ENCODE measurements around the gene C17orf107. TPM values are rescaled to one million over a fixed set of nuclear protein-coding genes. Genes with fewer than 3 reads are reported as not detected.

C17orf107 gene
- polyA plus RNA-seq, 1 donor from 2014 or later: 0.45 TPM

- Histone ChIP-seq H4K20me1 (ENCODE audit: insufficient read depth) (no peaks in the 10 kb centered on the region), H3K79me2 (replicated peaks; ENCODE audit: insufficient read depth, low read length) (peaks cover 5% of the 10 kb centered on the region), H3K4me3 (ENCODE audit: low read length) (peak overlapping the region; percentile 99), H3K9me3 (ENCODE audit: low read length) (no peaks in the 10 kb centered on the region), H3K36me3 (ENCODE audit: insufficient read depth, low read length) (no peaks in the 10 kb centered on the region), H3K9ac (ENCODE audit: low read length) (peak overlapping the region; percentile 87), H3K4me2 (ENCODE audit: low read length) (peak overlapping the region; percentile 70), H3K9me2 (ENCODE audit: insufficient read depth, low read length) (no peaks in the 10 kb centered on the region), H3K27ac (ENCODE audit: low read length) (no peak overlapping the region), H3F3A (ENCODE audit: insufficient read depth, low read length, poor library complexity, severe bottlenecking) (no peaks in the 10 kb centered on the region), H3K27me3 (ENCODE audit: insufficient read depth, low read depth, low read length) (peaks cover 3% of the 10 kb centered on the region), H2AFZ (ENCODE audit: low read depth, low read length) (peak overlapping the region; percentile 60)
- TF ChIP-seq POLR2AphosphoS5 (IDR thresholded peaks at IDR 0.05): no peak
Observed at GRCh38 chr17:4949321-4950074, 50.2 kb downstream of the C17orf107 start.

- H3K27me3 ChIP-seq (ENCODE audit: insufficient read depth, low read depth, low read length): peaks cover 3% of the 10 kb centered on the region
- no peak overlapping the region for H3K9ac ChIP-seq (ENCODE audit: low read length)
- H3K36me3 ChIP-seq (ENCODE audit: insufficient read depth, low read length): no peaks in the 10 kb centered on the region
- H3K27ac ChIP-seq (ENCODE audit: low read length): no peak overlapping the region
- TF ChIP-seq RAD21 (conservative IDR thresholded peaks at IDR 0.05) (no peak), POLR2AphosphoS5 (IDR thresholded peaks at IDR 0.05) (no peak), EZH2 (IDR thresholded peaks at IDR 0.05; ENCODE audit: borderline replicate concordance, insufficient read depth, low read length, poor library complexity, severe bottlenecking) (no peak), CTCF (IDR thresholded peaks at IDR 0.05; ENCODE audit: poor library complexity, severe bottlenecking) (no peak), EP300 (conservative IDR thresholded peaks at IDR 0.05; ENCODE audit: poor library complexity, severe bottlenecking) (no peak), TAF1 (IDR thresholded peaks at IDR 0.05; ENCODE audit: low read depth) (no peak), REST (IDR thresholded peaks at IDR 0.05; ENCODE audit: borderline replicate concordance) (no peak), SMC3 (conservative IDR thresholded peaks at IDR 0.05; ENCODE audit: poor library complexity) (no peak), MXI1 (conservative IDR thresholded peaks at IDR 0.05; ENCODE audit: poor library complexity, severe bottlenecking) (no peak)
- no peaks in the 10 kb centered on the region for H3K9me2 ChIP-seq (ENCODE audit: insufficient read depth, low read length)
- H3K79me2 ChIP-seq (replicated peaks; ENCODE audit: insufficient read depth, low read length): peaks cover 4% of the 10 kb centered on the region
- no peaks in the 10 kb centered on the region for H3F3A ChIP-seq (ENCODE audit: insufficient read depth, low read length, poor library complexity, severe bottlenecking)
- no peak overlapping the region for H2AFZ ChIP-seq (ENCODE audit: low read depth, low read length)
- H3K9me3 ChIP-seq (ENCODE audit: low read length): no peaks in the 10 kb centered on the region
- H3K4me3 ChIP-seq (ENCODE audit: low read length): no peak overlapping the region
- no peaks in the 10 kb centered on the region for H4K20me1 ChIP-seq (ENCODE audit: insufficient read depth)
- H3K4me2 ChIP-seq (ENCODE audit: low read length): no peak overlapping the region
Observed at GRCh38 chr17:4950075-4950745, 50.9 kb downstream of the C17orf107 start.

Data from neural cell (in vitro differentiated cells).